OCI-LY7 (cell line): ENCODE data around the gene LRRC28. TPM values are rescaled to one million over a fixed set of nuclear protein-coding genes. Genes with fewer than 3 reads are reported as not detected.
"Not testable (repeated sequence)": the region's sequence is repeated elsewhere in the genome, so short reads cannot be mapped to it uniquely, and the experiment has no call there.

ENCODE experiments used
- BruUV-seq: library from RNA; stranded (reverse); fragments of 400-500 nt; replicated peaks from 2 replicates; lab custom pipeline; 2021; lab: Mats Ljungman, UMichigan
- CTCF ChIA-PET: fragments of 300-600 bp; sonication (Branson Sonifier 250); formaldehyde crosslinking; loops from one replicate; lab custom pipeline; 2022; ENCODE audit warnings: antibody characterized with exemption; ENCODE audit not compliant: unreplicated experiment; lab: Charles Lee
- POLR2A ChIA-PET: fragments of 300-600 bp; sonication (Branson Sonifier 250); formaldehyde crosslinking; loops from one replicate; lab custom pipeline; 2022; ENCODE audit warnings: antibody characterized with exemption; lab: Charles Lee
- DNase-seq: peaks from one replicate; pipeline ENCODE4 v3.0.0-alpha.2; 2015; ENCODE audit warnings: low spot score
- H2AFZ ChIP-seq: fragments of 200-600 bp; sonication (generic), shearing (Covaris generic); 2 replicates; pipeline ENCODE4 v1.6.1; 2014; ENCODE audit warnings: mild to moderate bottlenecking, antibody characterized with exemption, low read length, moderate library complexity
- H3K27ac ChIP-seq: fragments of 200-600 bp; sonication (generic); 2 replicates; pipeline ENCODE4 v1.5.1; 2014; ENCODE audit warnings: mixed run types, low read depth, mild to moderate bottlenecking, moderate library complexity, low read length, inconsistent platforms; ENCODE audit not compliant: poor library complexity, severe bottlenecking
- H3K36me3 ChIP-seq: fragments of 200-600 bp; sonication (generic); 2 replicates; pipeline ENCODE4 v1.6.1; 2014; ENCODE audit warnings: mild to moderate bottlenecking, antibody characterized with exemption, low read length, moderate library complexity, mixed read lengths; ENCODE audit not compliant: insufficient read depth
- H3K4me1 ChIP-seq: fragments of 200-600 bp; sonication (generic); 2 replicates; pipeline ENCODE4 v1.5.1; 2014; ENCODE audit warnings: mild to moderate bottlenecking, low read length; ENCODE audit not compliant: insufficient read depth, poor library complexity, severe bottlenecking
- H3K4me2 ChIP-seq: fragments of 200-600 bp; sonication (generic); 2 replicates; pipeline ENCODE4 v1.6.1; 2014; ENCODE audit warnings: mild to moderate bottlenecking, low read length
- H3K4me3 ChIP-seq: fragments of 200-600 bp; sonication (generic); 2 replicates; pipeline ENCODE4 v1.5.1; 2014; ENCODE audit warnings: mild to moderate bottlenecking, low read depth, low read length; ENCODE audit not compliant: poor library complexity, severe bottlenecking
- H3K79me2 ChIP-seq: fragments of 200-600 bp; sonication (generic); 2 replicates; pipeline ENCODE4 v1.6.1; 2016; ENCODE audit warnings: low read depth, mild to moderate bottlenecking, low read length, moderate library complexity, mixed read lengths; ENCODE audit not compliant: insufficient read depth
- H3K9me2 ChIP-seq: fragments of 200-600 bp; sonication (generic); 2 replicates; pipeline ENCODE4 v1.6.1; 2016; ENCODE audit warnings: mild to moderate bottlenecking, low read length, mixed read lengths; ENCODE audit not compliant: insufficient read depth
- H3K9me3 ChIP-seq: fragments of 200-600 bp; sonication (generic); 2 replicates; pipeline ENCODE4 v1.6.1; 2014; ENCODE audit warnings: mild to moderate bottlenecking, mixed run types, low read length, mixed read lengths
- H4K20me1 ChIP-seq: fragments of 200-600 bp; sonication (generic); 2 replicates; pipeline ENCODE4 v1.6.1; 2014; ENCODE audit warnings: mild to moderate bottlenecking, antibody characterized with exemption, low read length, moderate library complexity, mixed read lengths; ENCODE audit not compliant: insufficient read depth
- CTCF ChIP-seq: fragments of 200-600 bp; sonication (generic); conservative IDR thresholded peaks from 2 replicates; pipeline ENCODE4 v1.5.1; 2014; ENCODE audit warnings: mild to moderate bottlenecking, antibody characterized with exemption, low read length, moderate library complexity, mixed read lengths
- EZH2phosphoT487 ChIP-seq: fragments of 200-600 bp; sonication (generic); IDR thresholded peaks from 2 replicates; pipeline ENCODE4 v1.6.1; 2018; ENCODE audit warnings: low read depth, borderline replicate concordance, mild to moderate bottlenecking, mixed run types, antibody characterized with exemption, low read length, moderate library complexity, mixed read lengths
- intact Hi-C: fragments of 100-400 bp; cut with micrococcal nuclease; formaldehyde crosslinking; loops from one replicate; pipeline ENCODE4 v1.10.0; 2022; ENCODE audit not compliant: unreplicated experiment
- total RNA-seq, 2 experiments: library from RNA; depleted of rRNA in 1 of 2; stranded (reverse); fragments of >200 nt in 1 of 2; shearing (Covaris generic) in 1 of 2; gene quantifications; 2 replicates each; pipeline ENCODE4 v1.2.3, GENCODE V29; 2014 to 2022

LRRC28 gene
- total RNA-seq, 2 experiments from 2014 or later = 25.7 to 30.2 TPM

GRCh38 chr15:99399061-99399460 is 147.8 kb downstream of the LRRC28 start:
- no peaks in the 10 kb centered on the region for H3K4me1 ChIP-seq
- no peak overlapping the region for H2AFZ ChIP-seq
- no peaks in the 10 kb centered on the region for H3K79me2 ChIP-seq
- intact Hi-C loops = no loop called here
- H3K4me2 ChIP-seq = no peak overlapping the region
- no peak overlapping the region for H3K27ac ChIP-seq
- DNase-seq = no peak
- TF ChIP-seq CTCF (no peak), EZH2phosphoT487 (no peak)
- no peaks in the 10 kb centered on the region for H3K36me3 ChIP-seq
- no peaks in the 10 kb centered on the region for H3K9me2 ChIP-seq
- H3K4me3 ChIP-seq = no peak overlapping the region
- POLR2A ChIA-PET = no interaction called here
- CTCF ChIA-PET = no interaction called here
- H3K9me3 ChIP-seq = no peaks in the 10 kb centered on the region
- no peaks in the 10 kb centered on the region for H4K20me1 ChIP-seq
- no TSS peak for BruUV-seq

GRCh38 chr15:99399618-99400017 is 148.3 kb downstream of the LRRC28 start:
- Histone ChIP-seq H3K4me1 (no peaks in the 10 kb centered on the region), H3K4me3 (no peak overlapping the region), H4K20me1 (no peaks in the 10 kb centered on the region), H3K9me3 (no peaks in the 10 kb centered on the region), H3K9me2 (no peaks in the 10 kb centered on the region), H3K36me3 (no peaks in the 10 kb centered on the region), H3K4me2 (no peak overlapping the region), H3K27ac (no peak overlapping the region), H2AFZ (no peak overlapping the region), H3K79me2 (no peaks in the 10 kb centered on the region)
- ChIA-PET POLR2A (no interaction called here), CTCF (no interaction called here)
- BruUV-seq = no TSS peak
- intact Hi-C loops = loop anchor here (10.0 kb wide), 1 partner anchor 305 kb away; no protein-coding TSS in a partner anchor
- DNase-seq = no peak
- no peak for TF ChIP-seq EZH2phosphoT487
- no peak for TF ChIP-seq CTCF

- POLR2A ChIA-PET, H3K27ac ChIP-seq, H2AFZ ChIP-seq, H3K4me1 ChIP-seq, BruUV-seq, H3K4me2 ChIP-seq, H3K4me3 ChIP-seq, H3K9me3 ChIP-seq, CTCF ChIA-PET, H4K20me1 ChIP-seq, H3K79me2 ChIP-seq, H3K9me2 ChIP-seq, DNase-seq, H3K36me3 ChIP-seq: not testable (repeated sequence)
- intact Hi-C loops = loop anchor here (10.0 kb wide), 1 partner anchor 304 kb away; no protein-coding TSS in a partner anchor
Measured at GRCh38 chr15:99401216-99401615, 149.9 kb downstream of the LRRC28 start.
